K562 (cell line): Measurements from ENCODE around the gene LENG8. TPM values are rescaled to one million over a fixed set of nuclear protein-coding genes. Genes with fewer than 3 reads are reported as not detected.

Experiments used
- ATAC-seq: fragments of 200-7000 bp; cut with Tn5 transposase; 3 replicates; pipeline ENCODE4 v1.9.1; 2020; ENCODE audit warnings: moderate library complexity
- BruUV-seq: library from RNA; stranded (reverse); fragments of 400-500 nt; replicated peaks from 2 replicates; lab custom pipeline; 2021; lab: Mats Ljungman, UMichigan
- CTCF ChIA-PET: fragments of 300-600 bp; formaldehyde crosslinking; extraction: SDS; loops from one replicate; lab custom pipeline; 2021; ENCODE audit warnings: low intra/inter-chr PET ratio; lab: Yijun Ruan, JAX
- POLR2A ChIA-PET: fragments of 300-600, 350-650 bp; sonication (Branson Sonifier 250); formaldehyde crosslinking; extraction: SDS; loops from one replicate; lab custom pipeline; 2021; ENCODE audit warnings: antibody characterized with exemption, inconsistent platforms; lab: Yijun Ruan, JAX
- DNase-seq, 4 experiments: peaks; one replicate each; pipeline versions ENCODE4 v3.0.0 to v3.0.0-alpha.2; 2011 to 2018; ENCODE audit warnings: low spot score in 3 of 4, mixed read lengths in 3 of 4; ENCODE audit errors: extremely low read depth in 1 of 4
- FAIRE-seq: peaks from 2 replicates; lab custom pipeline; 2011; peaks lifted over from hg19 to GRCh38; lab: Jason Lieb, UNC
- H2AFZ ChIP-seq: 2 replicates; pipeline ENCODE4 v1.6.0; 2011; ENCODE audit warnings: low read depth, low read length, control low read depth, inconsistent platforms
- H3K27ac ChIP-seq: fragments of 200-600 bp; 3 replicates; pipeline ENCODE4 v1.8.0; 2011; ENCODE audit warnings: low read depth, mild to moderate bottlenecking, control low read depth, inconsistent platforms, low read length, moderate library complexity, mixed read lengths; ENCODE audit errors: extremely low read depth
- H3K27me3 ChIP-seq, 2 experiments: fragments of 300-600 bp in 1 of 2; 2 replicates in 1 of 2; 3 replicates in 1 of 2; pipeline versions ENCODE4 v1.6.0 to v1.8.0; 2011; ENCODE audit warnings: inconsistent platforms in 2 of 2, low read length in 2 of 2, mild to moderate bottlenecking in 1 of 2, mixed read lengths in 1 of 2, moderate library complexity in 1 of 2; ENCODE audit not compliant: control insufficient read depth in 2 of 2, insufficient read depth in 2 of 2
- H3K36me3 ChIP-seq: fragments of 300-600 bp; 3 replicates; pipeline ENCODE4 v1.8.0; 2011; ENCODE audit warnings: mild to moderate bottlenecking, low read length, inconsistent platforms; ENCODE audit not compliant: control insufficient read depth, insufficient read depth
- H3K4me1 ChIP-seq, 2 experiments: fragments of 200-600 bp in 1 of 2; replicated peaks in 1 of 2; 2 replicates in 1 of 2; 3 replicates in 1 of 2; pipeline versions ENCODE4 v1.5.1 to v1.8.0; 2011; ENCODE audit warnings: inconsistent platforms in 2 of 2, low read length in 2 of 2, mild to moderate bottlenecking in 1 of 2, mixed read lengths in 1 of 2, moderate library complexity in 1 of 2; ENCODE audit not compliant: control insufficient read depth in 2 of 2, insufficient read depth in 2 of 2
- H3K4me2 ChIP-seq: 2 replicates; pipeline ENCODE4 v1.6.1; 2011; ENCODE audit warnings: low read length, control low read depth, inconsistent platforms, mixed read lengths; ENCODE audit not compliant: insufficient read depth
- H3K4me3 ChIP-seq: fragments of 200-600 bp; sonication (generic), shearing (Covaris generic); 2 replicates; pipeline ENCODE4 v1.5.1; 2016; ENCODE audit warnings: control low read depth, inconsistent platforms
- H3K79me2 ChIP-seq: fragments of 200-600 bp; 3 replicates; pipeline ENCODE4 v1.8.0; 2011; ENCODE audit warnings: low read length, inconsistent platforms; ENCODE audit not compliant: control insufficient read depth, insufficient read depth
- H3K9ac ChIP-seq, 2 experiments: 2 replicates each; pipeline versions ENCODE4 v1.6.0 to v1.6.1; 2011; ENCODE audit warnings: low read depth in 2 of 2, low read length in 2 of 2, control low read depth in 1 of 2, inconsistent platforms in 1 of 2, mild to moderate bottlenecking in 1 of 2, mixed read lengths in 1 of 2; ENCODE audit not compliant: insufficient read depth in 1 of 2
- H3K9me1 ChIP-seq: one replicate; pipeline ENCODE4 v1.6.0; 2011; ENCODE audit warnings: inconsistent platforms, mild to moderate bottlenecking, low read length, moderate library complexity; ENCODE audit not compliant: control insufficient read depth, insufficient read depth
- H3K9me3 ChIP-seq: replicated peaks from 2 replicates; pipeline ENCODE4 v1.5.1; 2011; ENCODE audit warnings: low read depth, low read length, inconsistent platforms; ENCODE audit not compliant: control insufficient read depth, insufficient read depth
- H4K20me1 ChIP-seq: replicated peaks from 2 replicates; pipeline ENCODE4 v1.6.1; 2011; ENCODE audit warnings: low read length, inconsistent platforms, mixed read lengths; ENCODE audit not compliant: control insufficient read depth, insufficient read depth
- CBFB ChIP-seq: sonication (generic); formaldehyde crosslinking; IDR thresholded peaks from 2 replicates; pipeline ENCODE4 v1.4.0; 2020; ENCODE audit warnings: mild to moderate bottlenecking, missing genetic modification reagents
- CBX8 ChIP-seq: fragments of 200-600 bp; sonication (generic); IDR thresholded peaks from 2 replicates; pipeline ENCODE4 v1.6.1; 2012; ENCODE audit warnings: borderline replicate concordance, mixed run types, low read depth, mild to moderate bottlenecking, moderate library complexity, mixed read lengths, low read length, control low read depth, inconsistent platforms; ENCODE audit not compliant: poor library complexity, severe bottlenecking; ENCODE audit errors: extremely low read depth
- EWSR1 ChIP-seq: fragments of 450-650 bp; IDR thresholded peaks from 2 replicates; pipeline ENCODE4 v1.6.1; 2018; ENCODE audit warnings: borderline replicate concordance, mild to moderate bottlenecking, low read depth, moderate library complexity; ENCODE audit not compliant: partially characterized antibody
- FOSL1 ChIP-seq: fragments of 200-800 bp; sonication (Bioruptor generic); conservative IDR thresholded peaks from 2 replicates; pipeline ENCODE4 v1.6.1; 2016; ENCODE audit warnings: missing genetic modification characterization, missing compliant biosample characterization
- HDAC1 ChIP-seq, 2 experiments: fragments of 450-650 bp; IDR thresholded peaks; 2 replicates each; pipeline ENCODE4 v1.6.1; 2016 to 2017; ENCODE audit warnings: inconsistent platforms in 1 of 2, mild to moderate bottlenecking in 1 of 2, moderate library complexity in 1 of 2
- KDM1A ChIP-seq, 2 experiments: fragments of 450-650 bp; IDR thresholded peaks; 2 replicates each; pipeline ENCODE4 v1.6.1; 2016; ENCODE audit warnings: mild to moderate bottlenecking in 2 of 2
- OTX1 ChIP-seq: fragments of 450-650 bp; formaldehyde crosslinking; IDR thresholded peaks from 2 replicates; pipeline ENCODE4 v1.4.0; 2022; ENCODE audit warnings: mild to moderate bottlenecking
- RBM22 ChIP-seq: fragments of 200-400 bp; formaldehyde crosslinking; IDR thresholded peaks from 2 replicates; pipeline ENCODE4 v1.6.1; 2018; ENCODE audit warnings: low read length, low read depth; ENCODE audit not compliant: poor library complexity, severe bottlenecking
- RFX1 ChIP-seq: fragments of 450-650 bp; IDR thresholded peaks from 2 replicates; pipeline ENCODE4 v1.6.1; 2016; ENCODE audit warnings: mild to moderate bottlenecking, moderate library complexity
- TAL1 ChIP-seq: fragments of 450-650 bp; IDR thresholded peaks from 2 replicates; pipeline ENCODE4 v1.6.1; 2016; ENCODE audit warnings: mild to moderate bottlenecking
- ZBTB8A ChIP-seq: fragments of 450-650 bp; IDR thresholded peaks from 2 replicates; pipeline ENCODE4 v1.6.1; 2018; ENCODE audit warnings: mild to moderate bottlenecking, moderate library complexity; ENCODE audit not compliant: partially characterized antibody
- ZNF561 ChIP-seq: fragments of 450-650 bp; formaldehyde crosslinking; conservative IDR thresholded peaks from 2 replicates; pipeline ENCODE4 v1.4.0; 2020; ENCODE audit warnings: mild to moderate bottlenecking, moderate library complexity
- WGBS: fragments of 100-300 bp; shearing (Covaris generic); methylation state at CpG from one replicate; pipeline ENCODE4 v1.1.6; 2016; ENCODE audit warnings: low coverage, mixed read lengths; ENCODE audit not compliant: insufficient coverage; ENCODE audit errors: missing lambda C conversion rate; 5-methylcytosine and 5-hydroxymethylcytosine counted together
- in situ Hi-C: fragments of 300-500 bp; cut with MboI; formaldehyde crosslinking; loops from 4 replicates; pipeline ENCODE4 v1.15.0; 2018; ENCODE audit warnings: inconsistent platforms, mixed read lengths
- intact Hi-C: fragments of 100-400 bp; cut with micrococcal nuclease; formaldehyde crosslinking; loops from 2 replicates; pipeline ENCODE4 v1.14.2; 2022
- polyA plus RNA-seq, 8 experiments: library from polyadenylated mRNA; depleted of rRNA in 4 of 8; stranded (reverse) in 5 of 8; unstranded in 3 of 8; fragments of >200 nt; fragmentation: Nextera tagmentation in 2 of 8; fragmentation: Illumina TruSeq in 1 of 8; extraction: Ambion mirVana in 2 of 8; extraction: Trizol in 1 of 8; gene quantifications; 2 replicates each; pipeline versions ENCODE4 v1.2.1 to v1.2.3, GENCODE V29; 2011 to 2014; ENCODE audit warnings: inconsistent platforms in 1 of 8, missing spikeins in 1 of 8
- total RNA-seq, 7 experiments: library from RNA; depleted of rRNA in 6 of 7; stranded (reverse); fragments of >200 nt in 6 of 7; fragmentation: Illumina TruSeq in 2 of 7; extraction: Trizol in 2 of 7; gene quantifications; 2 replicates each; pipeline versions ENCODE4 v1.2.1 to v1.2.3, GENCODE V29; 2011 to 2021; ENCODE audit warnings: low replicate concordance in 1 of 7
- TF ChIP-seq, protein P1 (sequence below): sonication (generic); formaldehyde crosslinking; IDR thresholded peaks from 2 replicates; pipeline ENCODE4 v1.8.0; 2022; ENCODE audit warnings: mild to moderate bottlenecking, missing genetic modification reagents
- TF ChIP-seq, protein P2 (sequence below): fragments of 450-650 bp; IDR thresholded peaks from 2 replicates; pipeline ENCODE4 v1.6.1; 2017; ENCODE audit warnings: antibody characterized with exemption, mild to moderate bottlenecking
- TF ChIP-seq, protein P3 (sequence below): sonication (generic); formaldehyde crosslinking; IDR thresholded peaks from 2 replicates; pipeline ENCODE4 v1.9.0; 2022; ENCODE audit warnings: mild to moderate bottlenecking, missing genetic modification reagents

LENG8 gene
- total and polyA plus RNA-seq, 9 of the 15 experiments (the other 6 are each of a cell fraction or from before 2014, with no cell fraction given), result 0.74 to 146 (median 28.1) TPM

DNA sequence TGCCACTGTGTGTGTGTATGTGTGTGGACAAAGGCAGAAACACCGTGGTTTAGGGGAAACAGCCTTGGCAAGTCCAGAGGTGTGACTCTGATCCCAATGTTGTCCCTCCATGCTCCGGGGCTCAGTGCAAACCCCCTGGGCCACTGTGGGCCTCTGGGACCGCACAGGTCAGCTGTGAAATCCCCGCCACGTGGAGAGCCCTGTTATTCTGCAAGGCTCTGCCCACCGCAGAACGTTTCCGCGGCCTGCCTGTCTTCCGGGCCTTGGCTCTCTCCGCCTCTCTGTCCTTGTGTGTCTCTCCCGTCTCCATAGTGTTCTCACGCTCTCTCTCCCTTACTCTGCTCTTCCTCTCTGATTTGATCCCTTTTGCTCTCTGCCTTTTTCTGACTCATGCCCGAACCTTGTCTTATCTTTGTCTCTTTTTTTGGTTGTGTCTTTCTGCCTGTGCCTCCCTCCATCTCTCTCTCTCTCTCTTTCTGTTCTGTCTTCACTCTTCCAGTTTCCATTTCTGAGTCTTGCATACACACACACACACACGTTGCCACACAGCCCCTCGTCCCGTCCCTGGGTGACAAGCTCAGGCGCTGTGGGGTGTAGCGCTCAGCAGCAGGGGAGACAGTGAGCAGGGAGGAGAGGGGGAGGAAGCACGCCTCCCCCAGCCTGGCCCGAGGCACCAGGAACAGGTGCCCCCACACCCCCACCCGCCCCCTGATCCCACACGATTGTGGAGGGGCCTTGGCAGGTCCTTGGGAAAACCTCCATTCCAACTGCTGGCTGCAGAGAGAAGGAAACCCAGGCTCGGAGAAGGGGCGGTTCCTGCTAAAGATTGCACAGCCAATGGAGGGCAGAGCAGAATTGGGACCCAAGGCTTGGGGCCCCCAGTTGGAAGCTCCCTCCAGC lies 30.7 kb upstream of the LENG8 start:
- Histone ChIP-seq H3K4me2 (no peak overlapping the region), H3K27ac (no peak overlapping the region), H3K27me3 (peaks cover 11 to 37% of the 10 kb centered on the region in 2 experiments), H3K4me3 (no peak overlapping the region), H3K36me3 (no peaks in the 10 kb centered on the region), H4K20me1 (peaks cover 9% of the 10 kb centered on the region; the same call in 1 of the 2 replicates), H3K79me2 (no peaks in the 10 kb centered on the region), H3K9me1 (no peaks in the 10 kb centered on the region), H3K9me3 (no peaks in the 10 kb centered on the region), H2AFZ (no peak overlapping the region), H3K9ac (peak overlapping the region in 1 of 2 experiments; percentile 5; a peak in 1 of 4 replicates), H3K4me1 (peaks cover 0 to 38% of the 10 kb centered on the region in 2 experiments; a peak in 3 of 5 replicates)
- ChIA-PET CTCF (no interaction called here), POLR2A (interaction anchor here (0.7 kb wide), 1 partner anchor 53 kb away, joined by 3 read pairs; no protein-coding TSS in a partner anchor)
- DNase-seq (peak in 2 of 4 experiments; percentile 9 to 13), ATAC-seq (peak; percentile 40), FAIRE-seq (no peak)
- WGBS, result 5% methylated on average over 21 of the region's 25 CpGs
- intact Hi-C loops (no loop called here), in situ Hi-C loops (no loop called here)
- BruUV-seq, result no TSS peak
- TF ChIP-seq KDM1A (IDR thresholded peaks at IDR 0.05) (0 out of 4 replicates have a peak, but pooled peaks have one; percentile 10 to 14), ZBTB8A (no peak), RBM22 (no peak), FOSL1 (tag) (peak; percentile 57; the same call in 1 of the 2 replicates), RFX1 (no peak), ZNF561 (CRISPR knock-in tag) (no peak), HDAC1 (IDR thresholded peaks at IDR 0.05) (peak in 1 of 2 experiments; percentile 59; a peak in 2 of 4 replicates), TAL1 (no peak), CBFB (CRISPR knock-in tag) (no peak), EWSR1 (no peak), CBX8 (no peak), OTX1 (CRISPR knock-in tag) (peak; percentile 55; the same call in 1 of the 2 replicates)
- TF ChIP-seq, protein P1, sequence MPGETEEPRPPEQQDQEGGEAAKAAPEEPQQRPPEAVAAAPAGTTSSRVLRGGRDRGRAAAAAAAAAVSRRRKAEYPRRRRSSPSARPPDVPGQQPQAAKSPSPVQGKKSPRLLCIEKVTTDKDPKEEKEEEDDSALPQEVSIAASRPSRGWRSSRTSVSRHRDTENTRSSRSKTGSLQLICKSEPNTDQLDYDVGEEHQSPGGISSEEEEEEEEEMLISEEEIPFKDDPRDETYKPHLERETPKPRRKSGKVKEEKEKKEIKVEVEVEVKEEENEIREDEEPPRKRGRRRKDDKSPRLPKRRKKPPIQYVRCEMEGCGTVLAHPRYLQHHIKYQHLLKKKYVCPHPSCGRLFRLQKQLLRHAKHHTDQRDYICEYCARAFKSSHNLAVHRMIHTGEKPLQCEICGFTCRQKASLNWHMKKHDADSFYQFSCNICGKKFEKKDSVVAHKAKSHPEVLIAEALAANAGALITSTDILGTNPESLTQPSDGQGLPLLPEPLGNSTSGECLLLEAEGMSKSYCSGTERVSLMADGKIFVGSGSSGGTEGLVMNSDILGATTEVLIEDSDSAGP (CRISPR knock-in tag), result no peak
- TF ChIP-seq, protein P2, sequence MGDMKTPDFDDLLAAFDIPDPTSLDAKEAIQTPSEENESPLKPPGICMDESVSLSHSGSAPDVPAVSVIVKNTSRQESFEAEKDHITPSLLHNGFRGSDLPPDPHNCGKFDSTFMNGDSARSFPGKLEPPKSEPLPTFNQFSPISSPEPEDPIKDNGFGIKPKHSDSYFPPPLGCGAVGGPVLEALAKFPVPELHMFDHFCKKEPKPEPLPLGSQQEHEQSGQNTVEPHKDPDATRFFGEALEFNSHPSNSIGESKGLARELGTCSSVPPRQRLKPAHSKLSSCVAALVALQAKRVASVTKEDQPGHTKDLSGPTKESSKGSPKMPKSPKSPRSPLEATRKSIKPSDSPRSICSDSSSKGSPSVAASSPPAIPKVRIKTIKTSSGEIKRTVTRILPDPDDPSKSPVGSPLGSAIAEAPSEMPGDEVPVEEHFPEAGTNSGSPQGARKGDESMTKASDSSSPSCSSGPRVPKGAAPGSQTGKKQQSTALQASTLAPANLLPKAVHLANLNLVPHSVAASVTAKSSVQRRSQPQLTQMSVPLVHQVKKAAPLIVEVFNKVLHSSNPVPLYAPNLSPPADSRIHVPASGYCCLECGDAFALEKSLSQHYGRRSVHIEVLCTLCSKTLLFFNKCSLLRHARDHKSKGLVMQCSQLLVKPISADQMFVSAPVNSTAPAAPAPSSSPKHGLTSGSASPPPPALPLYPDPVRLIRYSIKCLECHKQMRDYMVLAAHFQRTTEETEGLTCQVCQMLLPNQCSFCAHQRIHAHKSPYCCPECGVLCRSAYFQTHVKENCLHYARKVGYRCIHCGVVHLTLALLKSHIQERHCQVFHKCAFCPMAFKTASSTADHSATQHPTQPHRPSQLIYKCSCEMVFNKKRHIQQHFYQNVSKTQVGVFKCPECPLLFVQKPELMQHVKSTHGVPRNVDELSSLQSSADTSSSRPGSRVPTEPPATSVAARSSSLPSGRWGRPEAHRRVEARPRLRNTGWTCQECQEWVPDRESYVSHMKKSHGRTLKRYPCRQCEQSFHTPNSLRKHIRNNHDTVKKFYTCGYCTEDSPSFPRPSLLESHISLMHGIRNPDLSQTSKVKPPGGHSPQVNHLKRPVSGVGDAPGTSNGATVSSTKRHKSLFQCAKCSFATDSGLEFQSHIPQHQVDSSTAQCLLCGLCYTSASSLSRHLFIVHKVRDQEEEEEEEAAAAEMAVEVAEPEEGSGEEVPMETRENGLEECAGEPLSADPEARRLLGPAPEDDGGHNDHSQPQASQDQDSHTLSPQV, result no peak
- TF ChIP-seq, protein P3, sequence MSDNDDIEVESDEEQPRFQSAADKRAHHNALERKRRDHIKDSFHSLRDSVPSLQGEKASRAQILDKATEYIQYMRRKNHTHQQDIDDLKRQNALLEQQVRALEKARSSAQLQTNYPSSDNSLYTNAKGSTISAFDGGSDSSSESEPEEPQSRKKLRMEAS (CRISPR knock-in tag), result peak; percentile 55; the same call in 1 of the 2 replicates
